ENCODE data around the gene NLRC5.

The NLRC5 gene

GRCh38 chr16:57084996-57085395 is 95.6 kb downstream of the NLRC5 start:
- TF ChIP-seq, protein P1, sequence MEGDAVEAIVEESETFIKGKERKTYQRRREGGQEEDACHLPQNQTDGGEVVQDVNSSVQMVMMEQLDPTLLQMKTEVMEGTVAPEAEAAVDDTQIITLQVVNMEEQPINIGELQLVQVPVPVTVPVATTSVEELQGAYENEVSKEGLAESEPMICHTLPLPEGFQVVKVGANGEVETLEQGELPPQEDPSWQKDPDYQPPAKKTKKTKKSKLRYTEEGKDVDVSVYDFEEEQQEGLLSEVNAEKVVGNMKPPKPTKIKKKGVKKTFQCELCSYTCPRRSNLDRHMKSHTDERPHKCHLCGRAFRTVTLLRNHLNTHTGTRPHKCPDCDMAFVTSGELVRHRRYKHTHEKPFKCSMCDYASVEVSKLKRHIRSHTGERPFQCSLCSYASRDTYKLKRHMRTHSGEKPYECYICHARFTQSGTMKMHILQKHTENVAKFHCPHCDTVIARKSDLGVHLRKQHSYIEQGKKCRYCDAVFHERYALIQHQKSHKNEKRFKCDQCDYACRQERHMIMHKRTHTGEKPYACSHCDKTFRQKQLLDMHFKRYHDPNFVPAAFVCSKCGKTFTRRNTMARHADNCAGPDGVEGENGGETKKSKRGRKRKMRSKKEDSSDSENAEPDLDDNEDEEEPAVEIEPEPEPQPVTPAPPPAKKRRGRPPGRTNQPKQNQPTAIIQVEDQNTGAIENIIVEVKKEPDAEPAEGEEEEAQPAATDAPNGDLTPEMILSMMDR (IDR thresholded peaks at IDR 0.05; ENCODE audit: low read depth, low read length): no peak
- no peak for DNase-seq (ENCODE audit: extremely low read depth, low read depth)

DNA sequence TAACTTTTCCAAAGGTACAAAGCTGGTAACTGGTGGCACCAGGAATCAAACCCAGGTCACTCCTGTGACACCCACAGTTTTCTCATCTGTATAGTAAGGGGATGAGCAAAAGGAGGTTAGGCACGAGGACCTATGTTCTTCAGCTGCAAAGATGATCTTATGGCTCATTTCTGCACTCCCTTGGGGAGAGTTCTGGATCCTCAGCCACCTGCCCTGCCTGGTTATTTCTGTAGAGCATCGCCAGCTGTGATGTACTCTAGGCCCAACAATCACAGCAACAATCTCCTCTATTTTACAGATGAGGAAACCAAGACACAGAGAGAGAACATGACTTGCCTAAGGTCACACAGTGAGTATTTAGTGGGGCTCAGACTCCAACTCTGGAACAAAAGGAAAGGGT is 97.6 kb downstream of the NLRC5 start:
- no peak for DNase-seq (ENCODE audit: extremely low read depth, low read depth)

DNA sequence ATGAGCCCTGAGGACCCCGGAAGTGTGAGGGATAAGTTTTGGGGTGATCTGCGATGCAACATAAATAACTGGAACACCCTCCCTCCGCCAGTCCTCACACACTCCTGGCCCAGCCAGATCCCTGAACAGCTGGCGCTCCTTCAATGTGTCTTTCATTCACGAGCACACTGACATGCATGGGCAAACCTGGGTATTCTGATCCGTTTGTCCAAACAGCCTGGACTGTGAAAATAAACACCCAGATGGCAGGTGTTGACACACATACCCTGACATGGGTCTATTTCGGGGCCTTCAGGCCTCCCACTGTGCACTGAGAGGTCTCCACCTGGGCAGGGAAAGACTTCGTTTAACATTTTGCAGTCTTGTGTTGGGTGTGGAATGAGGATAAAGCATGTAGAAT is 100.0 kb downstream of the NLRC5 start:
- DNase-seq (ENCODE audit: extremely low read depth, low read depth): no peak
- TF ChIP-seq, protein P1 (IDR thresholded peaks at IDR 0.05; ENCODE audit: low read depth, low read length): no peak

More for the DNA sequence above, 97.6 kb downstream of the NLRC5 start:
- TF ChIP-seq, protein P1 (IDR thresholded peaks at IDR 0.05; ENCODE audit: low read depth, low read length): no peak

DNA sequence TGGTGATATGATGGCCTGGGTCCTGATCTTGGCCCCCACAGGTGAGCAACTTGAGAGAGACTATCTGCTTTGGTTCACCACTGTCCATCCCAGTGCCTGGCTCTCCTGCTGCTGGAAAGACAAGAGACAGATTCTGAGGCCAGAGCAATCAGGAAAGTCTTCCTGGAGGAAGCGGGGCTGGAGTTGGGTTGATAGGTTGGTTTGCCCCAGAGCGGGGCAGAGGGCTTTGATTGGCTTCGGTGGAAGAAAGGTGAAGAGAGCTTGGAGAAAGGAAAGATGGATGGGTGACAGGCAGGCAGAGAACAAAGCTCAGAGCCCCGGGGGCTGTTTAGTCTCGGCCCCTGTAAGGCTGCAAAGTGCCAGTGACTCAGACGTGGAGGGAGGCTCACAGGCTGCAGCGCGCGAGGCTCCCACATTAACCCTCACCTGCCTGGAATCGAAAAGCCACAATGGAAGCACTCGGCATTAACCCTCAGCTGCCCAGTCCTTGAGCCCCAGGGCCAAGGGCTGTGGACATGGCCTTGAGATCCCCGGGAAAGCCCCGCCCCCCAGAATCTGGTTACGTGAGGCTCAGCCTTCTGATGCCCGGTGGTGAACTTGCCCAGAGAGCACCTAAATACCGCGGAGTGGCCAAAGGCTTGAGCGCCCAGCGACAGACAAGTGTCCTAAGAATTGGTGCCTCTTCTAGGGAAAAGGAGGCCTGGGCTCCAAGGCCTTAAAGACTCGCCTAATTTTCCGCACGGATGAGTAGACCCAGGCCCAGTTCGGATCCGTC is 102.0 kb downstream of the NLRC5 start:
- TF ChIP-seq, protein P1 (IDR thresholded peaks at IDR 0.05; ENCODE audit: low read depth, low read length): no peak
- no peak for DNase-seq (ENCODE audit: extremely low read depth, low read depth)

DNA sequence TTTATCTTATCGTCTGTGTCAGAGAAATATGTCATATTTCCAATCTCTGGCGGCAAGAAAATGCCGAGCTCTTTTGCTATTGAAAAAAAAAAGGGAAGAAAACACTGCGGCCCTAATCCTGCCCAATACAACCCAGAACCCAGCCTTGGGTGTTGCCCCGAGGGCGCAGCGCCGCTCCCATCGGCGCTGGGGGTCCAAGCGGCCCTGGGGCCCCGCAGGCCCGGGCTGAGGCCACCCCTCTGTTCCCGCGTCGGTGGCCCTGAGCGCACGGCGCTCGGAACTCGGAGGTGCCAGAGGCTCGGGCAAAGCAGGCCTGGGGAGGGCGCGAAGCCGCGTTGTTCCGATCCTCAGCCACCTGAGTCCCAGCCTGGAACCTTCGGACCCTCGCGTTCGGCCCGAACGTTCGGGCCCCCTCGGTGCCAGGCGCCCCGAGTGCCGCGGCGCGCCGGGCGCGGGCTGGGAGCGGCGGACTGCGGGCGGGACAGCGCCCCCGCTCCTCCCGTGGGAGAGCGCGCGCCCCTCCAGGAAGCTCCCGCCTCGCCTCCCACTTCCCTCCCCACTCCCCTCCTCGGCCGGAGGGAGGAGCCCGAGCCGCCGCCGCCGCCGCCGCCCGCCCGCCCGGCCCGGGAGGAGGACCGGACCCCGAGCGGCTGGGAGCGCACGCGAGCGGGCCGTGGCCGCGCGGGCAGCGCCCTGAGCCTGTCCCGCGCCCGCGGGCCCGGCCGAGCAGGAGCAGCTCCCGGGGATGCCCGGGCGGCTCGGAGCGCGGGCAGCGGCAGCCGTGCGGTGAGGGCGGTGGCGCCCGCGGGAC is 102.8 kb downstream of the NLRC5 start, which contains the start of gene CPNE2:
Gene CPNE2, plus strand, starts transcription at position 609 of the 811 bp plus-strand sequence. CDS start 18,160 bp downstream, outside the sequence.
- TF ChIP-seq, protein P1 (IDR thresholded peaks at IDR 0.05; ENCODE audit: low read depth, low read length): no peak
- DNase-seq (ENCODE audit: extremely low read depth, low read depth): no peak

DNA sequence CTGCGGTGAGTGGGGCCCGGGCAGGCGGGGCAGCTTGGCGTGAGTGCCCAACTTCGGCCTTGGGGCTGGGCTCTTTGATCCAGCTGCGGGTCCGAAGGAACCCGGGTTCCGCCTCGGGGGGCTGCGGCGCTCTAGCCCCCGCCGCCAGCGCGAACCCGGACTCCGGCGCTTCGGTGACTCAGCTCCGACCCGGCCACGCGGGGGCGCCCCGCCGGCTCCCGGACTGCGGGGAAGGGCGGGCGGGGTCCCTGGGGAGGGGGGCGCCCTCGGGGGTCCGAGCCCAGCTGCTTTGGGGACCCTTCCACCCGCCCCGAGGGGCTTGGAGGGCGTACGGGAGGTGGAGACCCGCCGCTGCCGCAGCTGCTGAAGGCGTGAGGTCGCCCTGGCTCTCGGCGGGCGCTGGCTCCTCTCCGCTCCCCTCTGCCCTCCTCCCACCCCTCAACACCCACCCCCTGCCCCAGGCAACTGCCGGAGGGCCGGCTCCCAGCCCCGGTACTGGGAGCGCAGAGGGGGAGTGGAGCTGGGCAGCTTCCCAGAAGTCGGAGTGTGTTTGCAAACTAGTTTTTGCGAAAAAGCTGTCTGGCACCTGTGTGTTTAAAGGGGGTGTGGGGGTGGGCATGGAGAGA is 103.5 kb downstream of the NLRC5 start:
- no peak for DNase-seq (ENCODE audit: extremely low read depth, low read depth)
- TF ChIP-seq, protein P1 (IDR thresholded peaks at IDR 0.05; ENCODE audit: low read depth, low read length): peak; percentile 37
